ENCODE measurements around the gene PHC2.

The PHC2 gene

GRCh38 chr1:33471416-33471815 lies 40.5 kb upstream of the PHC2 start:
- Histone ChIP-seq H3K9me3 (ENCODE audit: control insufficient read depth, insufficient read depth, low read depth, low read length) (no peaks in the 10 kb centered on the region), H3K4me1 (ENCODE audit: control insufficient read depth, insufficient read depth, low read length) (no peaks in the 10 kb centered on the region), H3K27ac (ENCODE audit: extremely low read depth, low read depth, low read length) (no peak overlapping the region), H3K4me3 (ENCODE audit: low read depth, low read length) (no peak overlapping the region), H3K36me3 (ENCODE audit: control insufficient read depth in 2 of 2, insufficient read depth in 1 of 2, low read length in 2 of 2) (no peaks in the 10 kb centered on the region)
- no peak for TF ChIP-seq ZNF664 (tag by site-specific recombination; IDR thresholded peaks at IDR 0.05)
- TF ChIP-seq ZNF747 (tag by site-specific recombination; IDR thresholded peaks at IDR 0.05): no peak
- ChIA-PET POLR2A (interaction anchor here (0.6 to 1.3 kb wide), 3 partner anchors 15 to 344 kb away, joined by 3 to 4 read pairs (median 4); no protein-coding TSS in a partner anchor), CTCF (interaction anchor here (0.6 to 6.4 kb wide), 34 partner anchors 10 to 602 kb away, joined by 3 to 114 read pairs (median 4); no protein-coding TSS in a partner anchor)

- no peaks in the 10 kb centered on the region for H3K36me3 ChIP-seq (ENCODE audit: control insufficient read depth in 2 of 2, insufficient read depth in 1 of 2, low read length in 2 of 2)
- no peak overlapping the region for H3K4me3 ChIP-seq (ENCODE audit: low read depth, low read length)
- POLR2A ChIA-PET: interaction anchor here (1.3 kb wide), 1 partner anchor 343 kb away, joined by 4 read pairs; no protein-coding TSS in a partner anchor
- TF ChIP-seq ZSCAN16 (tag by site-specific recombination; IDR thresholded peaks at IDR 0.05): no peak
- TF ChIP-seq ZNF660 (tag by site-specific recombination; IDR thresholded peaks at IDR 0.05): peak; percentile 63; the same call in 1 of the 2 replicates
- no peak for TF ChIP-seq GLI2 (tag by site-specific recombination; IDR thresholded peaks at IDR 0.05; ENCODE audit: borderline replicate concordance, low read depth)
- TF ChIP-seq ZNF639 (tag by site-specific recombination; IDR thresholded peaks at IDR 0.05): no peak
- TF ChIP-seq SCRT2 (tag by site-specific recombination; IDR thresholded peaks at IDR 0.05): peak; percentile 77
- no peak for TF ChIP-seq ZFP37 (tag by site-specific recombination; IDR thresholded peaks at IDR 0.05)
- TF ChIP-seq PRDM10 (tag by site-specific recombination; IDR thresholded peaks at IDR 0.05): peak; percentile 96
- TF ChIP-seq ZNF2 (tag by site-specific recombination; IDR thresholded peaks at IDR 0.05): peak; percentile 65; the same call in 1 of the 2 replicates
- TF ChIP-seq ZNF366 (tag by site-specific recombination; conservative IDR thresholded peaks at IDR 0.05): peak; percentile 89
- no peak for TF ChIP-seq ZNF624 (tag by site-specific recombination; IDR thresholded peaks at IDR 0.05)
- no peak for TF ChIP-seq ZNF626 (tag by site-specific recombination; IDR thresholded peaks at IDR 0.05)
- TF ChIP-seq ZBTB8A (tag by site-specific recombination; IDR thresholded peaks at IDR 0.05): no peak
- peak; percentile 93 for TF ChIP-seq CTCF (tag by site-specific recombination; IDR thresholded peaks at IDR 0.05)
- 0 out of 2 replicates have a peak, but pooled peaks have one; percentile 9 for TF ChIP-seq WT1 (tag by site-specific recombination; IDR thresholded peaks at IDR 0.05)
- TF ChIP-seq ZNF792 (tag by site-specific recombination; IDR thresholded peaks at IDR 0.05): no peak
- no peak for TF ChIP-seq ZNF529 (tag by site-specific recombination; IDR thresholded peaks at IDR 0.05; ENCODE audit: insufficient replicate concordance)
- TF ChIP-seq ZNF394 (tag by site-specific recombination; IDR thresholded peaks at IDR 0.05; ENCODE audit: borderline replicate concordance): no peak
- peak; percentile 57 for TF ChIP-seq ZNF335 (tag by site-specific recombination; conservative IDR thresholded peaks at IDR 0.05)
- no peak for TF ChIP-seq ZNF133 (tag by site-specific recombination; IDR thresholded peaks at IDR 0.05)
- peak; percentile 67 for TF ChIP-seq ZBTB48 (tag by site-specific recombination; IDR thresholded peaks at IDR 0.05)
- no peak for TF ChIP-seq ZNF175 (tag by site-specific recombination; IDR thresholded peaks at IDR 0.05)
- TF ChIP-seq ZBTB17 (tag by site-specific recombination; IDR thresholded peaks at IDR 0.05): peak; percentile 67
- TF ChIP-seq PRDM1 (tag by site-specific recombination; IDR thresholded peaks at IDR 0.05): no peak
- 0 out of 2 replicates have a peak, but pooled peaks have one; percentile 6 for TF ChIP-seq GLIS1 (tag by site-specific recombination; IDR thresholded peaks at IDR 0.05)
- no peak for TF ChIP-seq ZNF223 (tag by site-specific recombination; IDR thresholded peaks at IDR 0.05)
- 0 out of 2 replicates have a peak, but pooled peaks have one; percentile 31 for TF ChIP-seq ZNF24 (tag by site-specific recombination; IDR thresholded peaks at IDR 0.05)
- no peak for TF ChIP-seq ZNF239 (tag by site-specific recombination; IDR thresholded peaks at IDR 0.05)
- no peak for TF ChIP-seq ZFP69B (tag by site-specific recombination; IDR thresholded peaks at IDR 0.05)
- peak; percentile 46 for TF ChIP-seq SP2 (tag by site-specific recombination; IDR thresholded peaks at IDR 0.05)
Measured at GRCh38 chr1:33470495-33471012, 39.7 kb upstream of the PHC2 start.

More at GRCh38 chr1:33470495-33471012, 39.7 kb upstream of the PHC2 start:
- CTCF ChIA-PET: interaction anchor here (0.6 to 6.4 kb wide), 35 partner anchors 11 to 596 kb away, joined by 3 to 114 read pairs (median 4); no protein-coding TSS in a partner anchor
- Histone ChIP-seq H3K4me1 (ENCODE audit: control insufficient read depth, insufficient read depth, low read length) (no peaks in the 10 kb centered on the region), H3K9me3 (ENCODE audit: control insufficient read depth, insufficient read depth, low read depth, low read length) (no peaks in the 10 kb centered on the region), H3K27ac (ENCODE audit: extremely low read depth, low read depth, low read length) (no peak overlapping the region)
